Calu3 (cell line): Measurements from ENCODE around the gene ACTBL2. TPM values are rescaled to one million over a fixed set of nuclear protein-coding genes. Genes with fewer than 3 reads are reported as not detected.
A peak's percentile ranks its signal among the peaks of the same experiment; 100 is the strongest.

Experiments used
- BruUV-seq: library from RNA; stranded (reverse); fragments of 400-500 nt; replicated peaks from 2 replicates; lab custom pipeline; 2021; lab: Mats Ljungman, UMichigan
- CTCF ChIA-PET: fragments of 300-600 bp; sonication (Branson Sonifier 250); formaldehyde crosslinking; loops from one replicate; lab custom pipeline; 2022; ENCODE audit warnings: antibody characterized with exemption; lab: Charles Lee
- DNase-seq: peaks from one replicate; pipeline ENCODE4 v3.0.0; 2022
- H3K27ac Mint-ChIP-seq: one replicate; pipeline ENCODE4 v1.8.0; 2022; ENCODE audit warnings: mixed read lengths; ENCODE audit not compliant: unreplicated experiment
- H3K27me3 Mint-ChIP-seq: one replicate; pipeline ENCODE4 v1.8.0; 2022; ENCODE audit warnings: mixed read lengths; ENCODE audit not compliant: unreplicated experiment
- H3K36me3 Mint-ChIP-seq: one replicate; pipeline ENCODE4 v1.8.0; 2022; ENCODE audit warnings: mild to moderate bottlenecking, moderate library complexity, mixed read lengths; ENCODE audit not compliant: insufficient read depth, unreplicated experiment
- H3K4me1 Mint-ChIP-seq: one replicate; pipeline ENCODE4 v1.8.0; 2022; ENCODE audit warnings: mild to moderate bottlenecking, low read depth, mixed read lengths; ENCODE audit not compliant: unreplicated experiment
- H3K4me3 Mint-ChIP-seq: one replicate; pipeline ENCODE4 v1.8.0; 2022; ENCODE audit warnings: mild to moderate bottlenecking, low read depth, moderate library complexity, mixed read lengths; ENCODE audit not compliant: unreplicated experiment
- H3K9me3 Mint-ChIP-seq: one replicate; pipeline ENCODE4 v1.8.0; 2022; ENCODE audit warnings: low read depth, mixed read lengths; ENCODE audit not compliant: unreplicated experiment
- intact Hi-C: fragments of 100-400 bp; cut with micrococcal nuclease; formaldehyde crosslinking; loops from one replicate; pipeline ENCODE4 v1.10.0; 2022; ENCODE audit not compliant: unreplicated experiment
- total RNA-seq: library from RNA; stranded (reverse); gene quantifications from 2 replicates; pipeline ENCODE4 v1.2.3, GENCODE V29; 2022
- TF ChIP-seq, protein P1 (sequence below): fragments of 200-600 bp; IDR thresholded peaks from one replicate; pipeline ENCODE4 v1.8.0; 2022; ENCODE audit warnings: antibody characterized with exemption; ENCODE audit not compliant: unreplicated experiment

The ACTBL2 gene
- total RNA-seq, 1 experiment from 2014 or later = 0.45 TPM

DNA sequence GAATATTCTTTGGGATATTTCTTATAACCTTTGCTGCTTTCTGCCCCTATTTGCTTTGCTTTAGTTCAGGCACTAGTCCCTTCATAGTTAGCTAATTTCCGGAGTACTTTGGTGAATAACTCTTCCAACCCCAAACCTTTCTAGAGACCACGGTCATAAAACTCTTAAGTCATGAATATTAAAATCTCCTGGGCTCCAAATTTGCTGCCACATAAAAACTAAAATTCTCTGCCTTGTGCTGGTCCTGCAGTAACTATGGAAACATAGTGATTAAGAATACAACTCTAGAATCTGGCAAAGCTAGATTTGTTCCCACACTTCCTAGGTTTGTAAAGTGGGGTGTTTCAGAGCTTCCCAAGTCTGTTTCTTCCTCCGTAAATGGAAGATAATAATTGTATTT is 10.0 kb upstream of the ACTBL2 start:
- no peaks in the 10 kb centered on the region for H3K36me3 Mint-ChIP-seq
- CTCF ChIA-PET = interaction anchor here (1.8 kb wide), 1 partner anchor 57 kb away, joined by 4 read pairs; no protein-coding TSS in a partner anchor
- peak overlapping the region; percentile 96 for H3K27ac Mint-ChIP-seq
- DNase-seq = no peak
- H3K4me3 Mint-ChIP-seq = no peak overlapping the region
- TF ChIP-seq, protein P1, sequence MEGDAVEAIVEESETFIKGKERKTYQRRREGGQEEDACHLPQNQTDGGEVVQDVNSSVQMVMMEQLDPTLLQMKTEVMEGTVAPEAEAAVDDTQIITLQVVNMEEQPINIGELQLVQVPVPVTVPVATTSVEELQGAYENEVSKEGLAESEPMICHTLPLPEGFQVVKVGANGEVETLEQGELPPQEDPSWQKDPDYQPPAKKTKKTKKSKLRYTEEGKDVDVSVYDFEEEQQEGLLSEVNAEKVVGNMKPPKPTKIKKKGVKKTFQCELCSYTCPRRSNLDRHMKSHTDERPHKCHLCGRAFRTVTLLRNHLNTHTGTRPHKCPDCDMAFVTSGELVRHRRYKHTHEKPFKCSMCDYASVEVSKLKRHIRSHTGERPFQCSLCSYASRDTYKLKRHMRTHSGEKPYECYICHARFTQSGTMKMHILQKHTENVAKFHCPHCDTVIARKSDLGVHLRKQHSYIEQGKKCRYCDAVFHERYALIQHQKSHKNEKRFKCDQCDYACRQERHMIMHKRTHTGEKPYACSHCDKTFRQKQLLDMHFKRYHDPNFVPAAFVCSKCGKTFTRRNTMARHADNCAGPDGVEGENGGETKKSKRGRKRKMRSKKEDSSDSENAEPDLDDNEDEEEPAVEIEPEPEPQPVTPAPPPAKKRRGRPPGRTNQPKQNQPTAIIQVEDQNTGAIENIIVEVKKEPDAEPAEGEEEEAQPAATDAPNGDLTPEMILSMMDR = no peak
- H3K27me3 Mint-ChIP-seq = no peaks in the 10 kb centered on the region
- intact Hi-C loops = loop anchor here (10.0 kb wide), 2 partner anchors 158 to 202 kb away; no protein-coding TSS in a partner anchor
- peaks cover 69% of the 10 kb centered on the region for H3K4me1 Mint-ChIP-seq
- no TSS peak for BruUV-seq
- H3K9me3 Mint-ChIP-seq = peaks cover 3% of the 10 kb centered on the region

DNA sequence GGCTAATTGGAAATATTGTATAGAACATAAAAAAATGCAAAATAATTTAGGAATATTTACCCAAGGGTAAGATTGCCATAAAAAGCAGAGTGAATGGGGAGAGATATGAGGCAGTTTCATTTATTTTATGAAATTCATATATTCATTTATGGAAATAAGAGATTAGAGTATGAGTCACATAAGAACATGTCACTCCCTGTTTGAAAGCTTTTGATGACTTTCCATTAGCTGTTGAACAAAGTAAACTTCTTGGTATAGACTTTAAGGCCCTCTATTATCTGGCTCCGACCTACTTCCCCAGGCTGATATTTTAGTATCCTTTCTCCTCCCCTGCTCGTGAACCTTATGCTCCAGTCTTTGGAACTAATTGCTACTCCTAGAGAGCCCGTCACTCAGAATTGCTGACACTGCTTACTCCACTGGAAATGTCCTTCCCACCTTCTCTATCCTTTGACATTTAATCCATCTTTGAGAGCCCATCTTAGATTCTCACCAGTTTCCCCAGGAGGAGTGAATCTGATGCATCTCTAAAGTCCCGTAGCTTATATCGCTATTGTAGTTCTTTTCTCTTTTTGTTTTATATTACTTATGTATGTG is 8.9 kb upstream of the ACTBL2 start:
- intact Hi-C loops = loop anchor here (10.0 kb wide), 2 partner anchors 157 to 203 kb away; no protein-coding TSS in a partner anchor
- Mint-ChIP-seq H3K27me3 (no peaks in the 10 kb centered on the region), H3K27ac (peak overlapping the region; percentile 30)

DNA sequence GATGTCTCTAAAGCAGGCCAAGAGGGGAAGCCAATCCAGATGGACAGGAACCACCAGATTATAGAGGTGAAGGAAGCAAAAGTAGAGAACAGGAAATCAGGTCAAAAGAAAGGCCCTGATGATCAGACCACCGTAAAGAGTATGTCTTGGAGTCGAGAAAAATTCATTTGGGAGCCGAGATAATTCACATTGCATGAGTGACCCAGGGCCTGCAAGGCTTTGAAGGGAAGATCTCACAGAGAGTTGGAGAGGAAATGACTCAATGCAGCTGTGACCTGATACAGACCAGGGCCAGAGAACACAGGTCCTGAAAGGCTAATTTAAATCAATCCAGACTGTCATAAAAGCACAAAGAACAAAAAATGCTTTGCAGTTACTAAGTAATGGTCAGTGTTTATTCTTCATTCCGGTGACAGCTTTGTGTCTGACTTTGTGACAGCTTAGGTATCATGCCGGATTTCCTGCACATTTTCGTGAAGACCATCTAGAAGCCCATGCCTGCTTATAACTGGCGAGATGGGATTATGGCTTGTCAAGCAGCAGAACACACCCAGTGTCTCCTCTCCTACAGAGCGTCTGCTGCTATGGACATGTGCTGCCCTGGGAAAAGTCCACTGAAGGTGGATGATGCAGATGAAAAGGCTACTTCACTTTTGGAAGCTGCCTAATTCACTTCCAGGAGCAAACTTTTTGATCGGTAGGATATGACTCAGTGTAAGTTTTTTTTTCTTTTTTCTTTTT is 5.8 kb upstream of the ACTBL2 start:
- Mint-ChIP-seq H3K27ac (peak overlapping the region; percentile 29), H3K4me3 (no peak overlapping the region), H3K36me3 (no peaks in the 10 kb centered on the region), H3K9me3 (peaks cover 3% of the 10 kb centered on the region), H3K27me3 (no peaks in the 10 kb centered on the region), H3K4me1 (peaks cover 42% of the 10 kb centered on the region)
- CTCF ChIA-PET = no interaction called here
- TF ChIP-seq, protein P1 = no peak
- no peak for DNase-seq
- no TSS peak for BruUV-seq
- intact Hi-C loops = no loop called here

More for the DNA sequence above, 8.9 kb upstream of the ACTBL2 start:
- Mint-ChIP-seq H3K36me3 (no peaks in the 10 kb centered on the region), H3K4me3 (no peak overlapping the region), H3K9me3 (peaks cover 3% of the 10 kb centered on the region), H3K4me1 (peaks cover 72% of the 10 kb centered on the region)
- CTCF ChIA-PET = no interaction called here
- DNase-seq = no peak
- TF ChIP-seq, protein P1 = no peak
- BruUV-seq = no TSS peak

DNA sequence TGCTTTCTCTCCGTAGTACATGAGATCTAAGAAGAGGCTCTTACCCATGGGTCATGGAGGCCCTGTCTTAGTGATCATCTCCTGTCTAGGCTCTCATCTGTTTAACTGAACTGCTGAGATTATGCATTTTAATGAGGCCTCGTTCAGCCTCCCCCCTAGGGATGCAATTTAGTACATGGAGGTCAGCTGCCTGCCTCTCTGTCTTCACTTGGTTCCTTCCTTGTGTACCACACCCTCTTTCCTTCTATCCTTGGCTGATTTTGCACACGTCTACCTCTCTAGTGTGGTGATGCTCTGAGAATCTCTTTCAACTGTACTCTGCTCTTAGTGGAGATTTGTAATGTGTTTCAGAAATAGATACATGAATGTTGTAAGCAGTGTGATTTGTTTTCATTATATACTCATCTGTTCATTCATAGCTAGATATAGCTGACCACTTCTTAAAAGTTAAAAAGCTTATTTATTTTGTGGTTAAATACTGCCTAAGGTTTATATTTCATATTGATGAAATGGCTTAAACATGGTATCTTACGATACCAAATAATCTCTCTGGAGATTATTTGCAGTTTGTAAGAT is 3.5 kb upstream of the ACTBL2 start:
- no TSS peak for BruUV-seq
- TF ChIP-seq, protein P1 = no peak
- H3K9me3 Mint-ChIP-seq = no peaks in the 10 kb centered on the region
- intact Hi-C loops = no loop called here
- H3K27ac Mint-ChIP-seq = no peak overlapping the region
- CTCF ChIA-PET = no interaction called here
- no peak overlapping the region for H3K4me3 Mint-ChIP-seq
- H3K4me1 Mint-ChIP-seq = peaks cover 31% of the 10 kb centered on the region
- DNase-seq = no peak
- no peaks in the 10 kb centered on the region for H3K27me3 Mint-ChIP-seq
- H3K36me3 Mint-ChIP-seq = no peaks in the 10 kb centered on the region
